HTERT RPE-1 (cell line): ENCODE results near the gene NDUFS1.
"Not testable (repeated sequence)": the region's sequence is repeated elsewhere in the genome, so short reads cannot be mapped to it uniquely, and the experiment has no call there.

Experiments
- in situ Hi-C: fragments of 300-500 bp; cut with MboI; formaldehyde crosslinking; loops from 4 replicates; pipeline ENCODE4 v1.14.3; 2020; ENCODE audit warnings: low sequenced_read_pairs

Gene NDUFS1

GRCh38 chr2:206105541-206105940, 53.7 kb downstream of the NDUFS1 start:
- in situ Hi-C loops, result no loop called here

- in situ Hi-C loops, result no loop called here
Observed at GRCh38 chr2:206105038-206105437, 54.2 kb downstream of the NDUFS1 start.

DNA sequence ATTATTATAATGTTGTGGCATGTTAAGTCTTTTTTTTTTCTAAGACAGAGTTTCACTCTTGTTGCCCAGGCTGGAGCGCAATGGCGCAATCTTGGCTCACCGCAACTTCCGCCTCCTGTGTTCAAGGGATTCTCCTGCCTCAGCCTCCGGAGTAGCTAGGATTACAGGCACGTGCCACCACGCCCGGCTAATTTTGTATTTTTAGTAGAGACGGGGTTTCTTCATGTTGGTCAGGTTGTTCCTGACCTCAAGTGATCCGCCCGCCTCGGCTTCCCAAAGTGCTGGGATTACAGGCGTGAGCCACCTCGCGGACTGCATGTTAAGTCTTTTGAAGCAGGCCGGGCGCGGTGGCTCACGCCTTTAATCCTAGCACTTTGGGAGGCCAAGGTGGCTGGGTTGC, 60.4 kb downstream of the NDUFS1 start:
- in situ Hi-C loops, result not testable (repeated sequence)

- in situ Hi-C loops, result no loop called here
Observed at GRCh38 chr2:206098471-206098870, 60.8 kb downstream of the NDUFS1 start.

DNA sequence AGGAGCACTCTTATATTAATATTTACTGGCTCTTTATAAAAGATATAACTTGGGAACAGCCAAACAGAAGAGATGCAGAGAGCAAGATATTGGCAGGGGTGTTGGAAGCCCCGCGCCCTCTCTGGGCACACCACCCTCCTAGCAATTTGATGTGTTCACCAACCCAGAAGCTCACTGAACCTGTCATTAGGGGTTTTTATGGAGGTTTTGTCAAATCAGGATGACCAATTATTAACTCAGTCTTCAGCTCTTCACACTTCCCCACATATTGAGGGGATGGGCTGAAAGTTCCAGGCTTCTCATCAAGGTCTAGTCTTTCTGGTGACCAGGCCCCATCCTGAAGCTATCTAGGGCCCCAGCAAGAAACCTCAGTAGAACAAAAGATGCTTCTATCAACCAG, 62.4 kb downstream of the NDUFS1 start:
- in situ Hi-C loops, result no loop called here

DNA sequence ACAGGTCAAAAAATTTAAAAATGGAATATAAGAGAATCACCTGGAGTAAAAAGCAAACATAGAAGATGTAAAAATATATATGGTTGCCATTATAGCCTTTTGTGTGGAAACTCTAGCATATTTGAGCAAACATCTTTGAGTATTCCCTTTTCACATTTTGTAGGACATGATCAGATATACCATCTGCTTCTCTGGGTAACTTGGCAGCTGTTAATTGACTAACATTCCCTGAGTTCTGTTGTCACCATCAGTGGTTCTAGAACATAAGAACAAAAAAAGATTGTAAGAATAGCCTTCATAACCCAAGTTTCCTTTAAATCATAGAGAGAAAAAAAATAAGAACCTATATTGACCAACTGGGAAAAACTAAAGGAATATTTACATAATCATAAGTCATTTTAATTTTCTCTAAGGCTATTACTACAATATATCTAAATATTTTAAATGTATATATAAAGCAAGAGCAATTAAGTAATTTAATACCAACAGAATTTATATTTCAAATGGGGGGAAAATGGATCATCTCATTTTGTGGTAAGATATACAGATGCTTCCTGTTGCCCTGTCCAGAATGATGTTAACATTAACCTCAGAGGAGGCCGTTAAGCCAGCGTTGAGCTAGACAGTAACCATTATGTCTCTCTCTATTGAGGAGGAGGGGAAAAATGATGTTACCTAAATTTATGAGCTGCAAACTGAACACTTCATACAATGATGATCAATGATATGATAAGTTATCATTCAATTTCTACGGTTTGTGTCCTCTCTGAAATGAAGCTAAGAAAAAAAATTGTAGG, 63.5 kb downstream of the NDUFS1 start:
- in situ Hi-C loops, result no loop called here

- in situ Hi-C loops, result no loop called here
Observed at GRCh38 chr2:206092297-206092696, 66.9 kb downstream of the NDUFS1 start.

DNA sequence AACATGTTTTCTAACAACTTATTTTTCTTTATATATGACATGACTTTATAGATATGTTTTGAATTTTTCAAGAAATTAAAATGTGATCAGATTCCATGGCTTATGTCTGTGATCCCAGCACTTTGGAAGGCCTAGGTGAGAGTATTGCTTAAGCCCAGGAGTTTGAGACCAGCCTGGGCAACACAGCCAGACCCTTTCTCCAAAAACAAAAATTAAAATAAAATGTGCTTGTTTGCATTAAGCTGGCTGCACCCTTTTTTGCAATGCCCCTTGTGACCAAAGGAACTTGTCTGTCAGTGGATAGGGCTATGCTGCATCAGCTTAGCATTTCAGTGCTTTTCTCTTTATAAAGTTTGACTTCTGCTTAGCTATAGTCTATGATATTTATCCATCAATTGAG, 71.0 kb downstream of the NDUFS1 start:
- in situ Hi-C loops, result no loop called here

- in situ Hi-C loops, result no loop called here
Observed at GRCh38 chr2:206086716-206087350, 72.4 kb downstream of the NDUFS1 start.

DNA sequence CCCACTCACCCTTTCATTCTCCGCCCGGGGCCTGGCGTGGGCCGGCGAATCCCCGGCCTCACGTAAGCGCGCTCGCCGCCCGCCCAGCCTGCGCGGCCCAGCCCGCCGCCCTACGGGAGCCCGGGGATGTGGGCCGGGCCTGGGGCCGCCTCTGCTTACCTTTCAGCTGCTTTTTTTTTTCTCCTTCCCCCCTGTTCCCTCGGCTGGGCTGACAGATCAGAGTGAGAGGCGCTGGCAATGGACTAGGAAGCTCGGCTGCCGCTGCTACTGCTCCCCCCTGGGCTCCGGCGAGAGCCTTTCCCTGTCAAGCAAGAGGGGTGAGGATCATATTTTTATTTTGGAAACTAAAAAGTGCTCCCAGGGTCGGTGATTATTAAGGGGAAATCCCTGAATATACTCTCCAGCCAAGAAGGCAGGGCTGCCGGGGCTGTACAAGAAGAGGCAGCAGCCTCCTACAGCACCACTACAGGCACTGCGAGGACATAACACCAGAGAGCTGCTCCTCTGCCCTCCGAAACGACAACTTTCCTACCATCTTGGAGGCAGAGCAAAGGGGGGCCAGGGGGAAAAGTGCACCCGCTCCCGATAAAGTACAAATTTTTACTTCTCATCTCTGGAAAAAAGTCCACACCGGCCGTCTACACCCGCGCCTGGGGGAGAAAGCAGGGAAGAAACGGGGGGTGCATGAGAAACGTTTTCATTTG, 73.3 kb downstream of the NDUFS1 start, which contains the start of gene INO80D:
Gene INO80D (minus strand): TSS at position 433 of the 704 bp plus-strand sequence. CDS start 23,158 bp downstream, outside the sequence.
- in situ Hi-C loops, result no loop called here

- in situ Hi-C loops, result no loop called here
Observed at GRCh38 chr2:206084870-206085741, 74.1 kb downstream of the NDUFS1 start.

- in situ Hi-C loops, result no loop called here
Observed at GRCh38 chr2:206084439-206084869, 74.8 kb downstream of the NDUFS1 start.

GRCh38 chr2:206083602-206084438, 75.4 kb downstream of the NDUFS1 start:
- in situ Hi-C loops, result no loop called here

GRCh38 chr2:206082298-206082843, 76.9 kb downstream of the NDUFS1 start:
- in situ Hi-C loops, result no loop called here

DNA sequence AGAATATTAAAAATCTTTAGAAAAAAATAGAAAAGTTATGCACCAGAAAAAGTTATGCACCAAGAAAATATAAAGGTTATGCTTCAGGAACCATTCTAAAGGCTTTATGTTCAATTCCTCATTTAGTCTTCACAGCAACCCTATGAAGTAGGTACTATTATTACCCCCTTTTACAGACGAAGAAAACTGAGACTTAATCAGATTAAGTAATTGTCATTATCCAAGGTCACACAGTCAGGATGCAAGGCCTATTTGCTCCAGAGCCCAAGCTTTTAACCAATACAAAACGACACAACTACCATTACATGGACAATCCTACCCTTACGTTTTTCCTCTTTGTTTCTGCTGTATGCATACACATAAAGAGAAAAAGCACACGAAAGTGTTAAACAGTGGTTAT, 78.3 kb downstream of the NDUFS1 start:
- in situ Hi-C loops, result no loop called here

GRCh38 chr2:206079699-206080465, 79.4 kb downstream of the NDUFS1 start:
- in situ Hi-C loops, result no loop called here

- in situ Hi-C loops, result not testable (repeated sequence)
Observed at GRCh38 chr2:206077879-206078278, 81.4 kb downstream of the NDUFS1 start.

DNA sequence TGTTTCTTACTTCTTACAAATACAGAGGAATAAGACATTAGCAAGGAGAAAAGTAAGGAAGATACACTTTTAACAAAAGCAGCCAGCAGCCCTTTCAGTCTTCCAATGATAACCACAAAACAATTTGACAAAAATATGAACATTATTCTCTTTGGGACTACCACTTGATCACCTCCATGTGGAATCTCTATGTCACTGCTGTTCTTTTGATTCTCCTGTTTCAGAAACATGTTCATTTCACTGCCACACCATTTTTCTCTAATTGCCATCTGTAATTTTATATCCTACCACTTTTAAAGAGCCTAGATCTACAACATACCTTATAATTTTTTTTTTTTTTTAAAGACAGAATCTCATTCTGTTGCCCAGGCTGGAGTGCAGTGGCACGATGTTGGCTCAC, 84.1 kb downstream of the NDUFS1 start:
- in situ Hi-C loops, result no loop called here

- in situ Hi-C loops, result no loop called here
Observed at GRCh38 chr2:206071807-206072206, 87.4 kb downstream of the NDUFS1 start.
